GM21390 (cell line): ENCODE results near the gene CDKN2B-AS1.
"Not testable (repeated sequence)": the region's sequence is repeated elsewhere in the genome, so short reads cannot be mapped to it uniquely, and the experiment has no call there.

Experiments used
- ATAC-seq: cut with Tn5 transposase; IDR thresholded peaks from one replicate; pipeline ENCODE4 v1.9.1; 2021; ENCODE audit not compliant: unreplicated experiment

The CDKN2B-AS1 gene

DNA sequence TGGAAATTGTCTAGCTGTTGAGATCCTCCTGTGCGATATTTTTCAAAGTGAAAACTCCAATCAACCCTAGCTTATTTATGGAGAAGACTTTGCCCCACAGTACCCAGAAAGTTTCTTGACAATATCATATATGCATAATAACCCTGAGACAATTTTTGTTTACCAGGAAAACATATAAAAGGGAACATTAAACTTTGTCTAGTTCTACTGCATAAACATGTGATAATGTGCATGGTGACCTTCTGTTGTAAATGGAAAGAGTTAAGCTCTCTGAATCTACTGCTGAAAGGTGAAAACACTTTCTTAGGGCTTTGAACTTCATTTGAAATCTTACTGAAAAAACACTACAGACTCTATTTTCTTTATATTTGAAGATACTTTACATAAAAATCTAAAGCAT, 46.8 kb downstream of the CDKN2B-AS1 start:
- ATAC-seq = no peak

DNA sequence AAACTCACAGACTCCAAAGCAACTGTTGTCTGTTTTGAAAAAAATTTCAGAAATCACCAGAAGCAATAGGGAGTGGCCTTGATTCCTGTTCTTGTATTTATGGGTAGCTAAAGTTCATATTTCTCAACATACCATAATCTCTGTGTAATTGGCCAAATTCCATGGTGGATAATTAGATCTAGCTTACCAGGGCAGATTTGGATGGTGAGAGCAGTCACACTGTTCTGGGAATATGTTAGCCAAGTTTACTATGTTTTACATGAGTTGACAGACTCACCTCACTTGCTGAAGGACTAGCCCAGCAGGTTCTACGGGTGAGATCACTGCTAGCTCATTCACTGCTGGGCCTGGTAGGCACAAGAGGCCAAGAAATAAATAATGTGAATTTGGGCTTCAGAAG, 47.2 kb downstream of the CDKN2B-AS1 start:
- ATAC-seq = no peak

DNA sequence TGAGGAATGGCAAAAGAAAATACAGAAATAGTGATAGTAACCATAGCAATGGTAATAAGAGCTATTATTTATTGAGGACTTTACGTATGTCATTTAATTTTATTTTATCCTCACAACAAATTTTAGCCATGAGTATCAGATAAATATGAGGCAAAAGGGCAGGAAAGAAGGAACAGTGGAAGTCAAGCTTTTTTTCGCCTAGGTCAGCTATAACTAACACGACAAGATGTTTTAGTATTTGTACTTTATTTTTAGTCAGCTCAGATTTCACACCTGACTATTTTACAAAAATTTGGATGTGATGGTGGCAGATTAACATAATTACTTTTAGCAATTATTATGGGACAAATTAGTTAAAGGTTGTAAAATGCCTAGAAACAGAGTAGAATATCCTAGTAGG, 49.3 kb downstream of the CDKN2B-AS1 start:
- ATAC-seq = no peak

GRCh38 chr9:22044583-22044982, 50.0 kb downstream of the CDKN2B-AS1 start:
- no peak for ATAC-seq

DNA sequence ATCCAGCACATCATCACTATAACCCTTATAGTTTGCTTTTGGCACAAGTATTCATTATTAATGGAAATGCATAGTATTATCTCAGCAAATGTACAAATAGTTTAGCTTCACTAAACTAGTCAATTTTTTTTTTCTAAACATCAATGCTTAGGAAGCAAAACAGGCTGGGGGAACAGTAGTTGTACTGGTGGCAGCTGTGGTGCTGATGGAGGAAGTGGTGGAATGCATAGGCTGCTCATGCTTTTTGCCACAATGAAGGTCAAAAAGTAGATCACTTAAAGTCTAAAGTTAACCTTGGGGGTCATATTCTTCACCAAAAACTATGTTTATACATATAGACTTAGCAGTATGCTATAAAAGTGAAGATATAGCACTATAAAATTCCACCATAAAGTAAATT, 50.8 kb downstream of the CDKN2B-AS1 start:
- ATAC-seq = no peak

DNA sequence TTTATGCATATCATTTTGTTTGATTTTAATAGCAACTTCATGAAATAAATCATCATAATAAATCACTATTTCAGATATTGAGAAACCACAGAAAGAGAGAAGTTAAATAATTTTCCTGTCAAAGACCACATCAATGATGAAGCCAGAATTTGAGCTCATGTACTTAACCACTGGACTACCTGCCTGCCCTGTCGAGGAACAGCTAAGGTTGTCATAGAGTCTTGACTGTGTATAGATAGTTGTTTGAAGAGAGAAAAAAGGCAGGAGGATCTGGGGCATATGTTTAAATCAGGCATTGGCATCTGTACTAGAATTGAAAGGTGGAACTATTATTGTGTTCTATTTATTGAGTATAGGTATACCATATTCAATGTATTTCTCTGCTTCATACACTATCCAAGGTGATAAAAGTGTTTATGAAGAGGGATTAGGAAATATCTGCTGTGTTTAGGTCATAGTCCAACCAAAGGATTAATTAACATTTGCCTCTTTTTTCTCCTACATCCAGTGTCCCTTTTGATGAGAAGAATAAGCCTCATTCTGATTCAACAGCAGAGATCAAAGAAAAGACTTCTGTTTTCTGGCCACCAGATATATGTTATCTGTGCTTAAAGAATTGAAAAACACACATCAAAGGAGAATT, 51.8 kb downstream of the CDKN2B-AS1 start:
- no peak for ATAC-seq

DNA sequence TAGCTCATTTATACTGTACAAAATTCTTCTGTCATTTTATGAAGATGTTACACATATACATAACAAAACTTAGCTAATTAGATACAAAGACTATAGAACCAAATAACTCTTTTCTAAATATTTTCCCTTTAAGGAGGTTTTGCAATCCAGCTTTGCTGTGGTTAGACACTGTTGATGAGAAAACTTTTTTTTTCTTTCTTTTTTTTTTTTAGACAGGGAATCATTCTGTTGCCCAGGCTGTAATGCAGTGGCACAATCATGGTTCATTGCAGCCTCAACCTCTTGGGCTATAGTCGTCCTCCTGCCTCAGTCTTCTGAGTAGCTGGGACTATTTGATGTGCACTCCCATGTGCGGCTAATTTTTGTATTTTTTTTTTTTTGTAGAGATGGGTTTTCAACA, 53.0 kb downstream of the CDKN2B-AS1 start:
- ATAC-seq = no peak

DNA sequence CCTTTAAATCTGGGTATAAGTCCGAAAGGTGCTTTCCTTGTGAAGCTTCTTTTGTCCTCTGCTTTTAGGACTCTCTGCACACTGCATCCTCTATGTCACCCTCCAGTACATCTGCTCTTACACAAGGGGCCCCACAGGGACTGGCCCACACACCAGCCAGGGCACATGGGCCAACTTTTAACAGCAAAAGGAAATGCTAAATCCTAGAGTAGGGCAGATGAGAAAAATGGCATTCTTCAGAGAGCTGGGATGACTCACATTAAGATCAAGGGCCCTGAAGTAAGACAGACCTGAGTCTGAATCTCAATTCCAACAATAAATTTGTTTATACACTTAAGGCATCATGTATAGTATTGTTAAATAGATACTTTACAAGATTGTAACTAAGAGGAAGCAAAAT, 54.8 kb downstream of the CDKN2B-AS1 start:
- ATAC-seq = no peak

DNA sequence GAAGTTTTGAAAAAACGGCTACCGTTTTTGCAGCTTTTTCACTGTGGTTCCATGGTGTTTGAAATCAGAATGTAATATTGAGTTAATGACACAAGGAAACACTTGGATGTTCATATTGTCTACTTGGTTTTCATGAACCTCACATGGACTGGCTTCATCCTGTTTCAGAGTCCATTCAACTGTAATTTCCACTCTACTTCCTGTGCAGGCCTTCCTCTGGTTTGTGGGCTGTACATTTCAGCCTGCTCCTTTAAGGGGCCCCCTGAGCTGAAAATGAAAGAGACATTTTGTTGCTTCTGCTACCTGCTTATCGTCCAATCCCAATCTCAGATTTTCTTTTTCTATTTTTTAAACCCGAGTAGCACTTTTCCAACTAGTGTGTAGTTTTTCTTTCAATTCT, 56.3 kb downstream of the CDKN2B-AS1 start:
- ATAC-seq = peak; percentile 73

GRCh38 chr9:22052376-22052945, 57.9 kb downstream of the CDKN2B-AS1 start:
- no peak for ATAC-seq

DNA sequence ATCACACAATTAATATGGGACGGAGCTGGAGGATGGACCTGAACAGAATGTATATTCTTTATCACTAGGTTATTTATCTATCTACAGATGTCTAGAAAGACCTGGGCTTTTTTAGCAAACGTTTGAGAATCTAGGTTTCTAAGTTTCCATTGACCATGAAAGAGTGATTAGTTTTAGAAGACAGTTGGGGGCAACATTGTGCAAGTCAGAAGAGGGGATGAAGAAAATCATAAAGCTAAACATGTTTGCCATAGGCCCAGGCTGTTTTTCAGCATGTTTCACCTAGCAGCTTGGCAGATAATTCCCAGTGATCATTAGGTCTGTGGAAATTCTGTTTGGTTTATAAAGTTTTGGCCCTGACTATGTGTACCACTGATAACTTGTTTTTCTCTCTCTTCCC, 58.6 kb downstream of the CDKN2B-AS1 start:
- no peak for ATAC-seq

DNA sequence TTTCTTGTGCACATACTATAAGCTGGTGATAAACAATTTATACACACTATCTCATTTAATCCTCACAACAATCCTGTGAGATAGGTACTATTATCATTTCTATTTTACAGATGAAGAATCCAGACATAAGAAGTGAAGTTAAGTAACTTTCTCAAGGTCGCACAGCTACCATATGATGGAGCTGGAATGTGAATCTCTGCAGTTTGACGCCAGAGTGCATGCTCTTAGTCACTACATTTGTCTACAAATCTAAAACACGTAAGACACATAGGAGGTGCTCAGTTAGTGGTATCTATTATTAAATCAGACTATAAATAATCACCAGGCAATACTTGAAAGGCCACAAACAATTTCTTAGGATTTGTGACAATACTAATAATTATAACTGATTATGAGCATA, 59.5 kb downstream of the CDKN2B-AS1 start:
- ATAC-seq = no peak

GRCh38 chr9:22054529-22054928, 59.9 kb downstream of the CDKN2B-AS1 start:
- no peak for ATAC-seq

DNA sequence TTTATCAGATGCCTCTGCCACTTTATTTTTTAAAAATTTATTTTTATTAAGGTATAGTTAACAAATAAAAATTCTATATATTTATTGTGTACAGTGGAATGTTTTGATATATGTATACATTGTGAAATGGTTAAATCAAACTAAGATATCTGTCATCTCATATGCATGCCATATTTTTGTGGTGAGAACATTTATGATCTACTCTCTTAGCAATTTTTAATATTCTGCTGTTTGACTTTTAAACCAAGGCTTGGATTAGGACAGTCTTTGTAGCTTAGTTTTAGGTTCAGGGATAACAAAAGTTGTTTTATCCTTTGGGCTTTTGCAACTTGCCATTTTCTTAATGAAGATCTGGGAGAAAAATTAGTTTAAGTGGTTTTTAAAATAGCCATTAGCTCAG, 60.5 kb downstream of the CDKN2B-AS1 start:
- ATAC-seq = no peak

- no peak for ATAC-seq
Observed at GRCh38 chr9:22056402-22056801, 61.8 kb downstream of the CDKN2B-AS1 start.

- not testable (repeated sequence) for ATAC-seq
Observed at GRCh38 chr9:22057972-22058371, 63.4 kb downstream of the CDKN2B-AS1 start.

DNA sequence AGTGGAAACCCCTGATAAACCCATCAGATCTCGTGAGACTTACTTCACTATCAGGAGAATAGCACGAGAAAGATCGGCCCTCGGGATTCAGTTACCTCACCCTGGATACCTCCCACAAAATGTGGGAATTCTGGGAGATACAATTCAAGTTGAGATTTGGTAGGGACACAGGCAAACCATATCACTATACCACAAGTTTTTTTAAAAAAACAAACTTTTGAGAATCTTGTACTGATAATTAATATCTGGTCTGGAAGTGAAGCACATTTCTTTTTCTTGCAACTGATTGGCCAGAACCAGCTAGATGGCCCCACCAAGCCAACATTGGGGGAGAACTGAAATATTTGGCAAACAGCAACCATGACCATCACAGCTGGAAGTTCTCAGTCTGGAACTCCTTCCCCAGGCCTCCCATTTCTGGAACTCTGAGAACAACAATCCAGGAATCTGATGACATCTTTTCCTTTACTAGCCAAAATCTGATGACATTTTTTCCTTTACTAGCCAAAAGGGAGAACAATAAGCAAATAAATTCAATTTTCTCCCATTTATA, 66.3 kb downstream of the CDKN2B-AS1 start:
- ATAC-seq = no peak

- no peak for ATAC-seq
Observed at GRCh38 chr9:22064957-22065356, 70.4 kb downstream of the CDKN2B-AS1 start.

GRCh38 chr9:22065431-22066200, 71.0 kb downstream of the CDKN2B-AS1 start:
- no peak for ATAC-seq

GRCh38 chr9:22067196-22067595, 72.6 kb downstream of the CDKN2B-AS1 start:
- no peak for ATAC-seq

DNA sequence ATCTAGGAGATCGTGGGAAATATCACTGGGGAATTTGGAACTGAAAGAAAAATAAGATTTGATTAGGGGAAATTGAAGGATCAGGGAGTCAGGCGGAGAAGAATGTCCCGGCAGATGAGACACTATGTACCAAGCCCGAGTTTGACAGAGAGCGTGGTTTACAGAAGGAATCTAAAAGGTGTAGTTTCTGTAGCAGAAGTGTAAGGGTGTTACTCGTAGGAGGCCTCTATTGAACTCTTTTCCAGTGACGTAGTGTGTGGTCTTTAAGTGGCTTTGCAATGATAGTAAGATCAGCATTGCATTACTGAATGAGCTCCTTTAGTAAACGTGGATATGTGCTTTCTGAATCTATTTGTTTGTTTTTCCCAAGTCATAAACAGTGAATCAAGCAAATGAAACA, 73.8 kb downstream of the CDKN2B-AS1 start:
- no peak for ATAC-seq

- ATAC-seq = no peak
Observed at GRCh38 chr9:22073349-22073748, 78.8 kb downstream of the CDKN2B-AS1 start.
